ENCODE measurements around the gene SNPH.

SNPH gene

GRCh38 chr20:1287787-1288569, 21.9 kb downstream of the SNPH start:
- DNase-seq, result no peak

- DNase-seq, result no peak
These were observed 25.2 kb downstream of the SNPH start for GRCh38 chr20:1291191-1291741.

- DNase-seq, result no peak
These were observed 26.5 kb downstream of the SNPH start for GRCh38 chr20:1292620-1293019.

GRCh38 chr20:1293641-1294379, 27.7 kb downstream of the SNPH start:
- no peak for DNase-seq

GRCh38 chr20:1294497-1294896, 28.4 kb downstream of the SNPH start:
- DNase-seq, result no peak

GRCh38 chr20:1295276-1295930, 29.3 kb downstream of the SNPH start:
- no peak for DNase-seq

GRCh38 chr20:1296117-1296610, 30.1 kb downstream of the SNPH start:
- no peak for DNase-seq

- no peak for DNase-seq
These were observed 30.8 kb downstream of the SNPH start for GRCh38 chr20:1296922-1297321.

- no peak for DNase-seq
These were observed 31.4 kb downstream of the SNPH start for GRCh38 chr20:1297486-1297885.

GRCh38 chr20:1298166-1298565, 32.1 kb downstream of the SNPH start:
- no peak for DNase-seq

- DNase-seq, result no peak
These were observed 32.9 kb downstream of the SNPH start for GRCh38 chr20:1298888-1299511.

GRCh38 chr20:1299522-1299921, 33.4 kb downstream of the SNPH start:
- DNase-seq, result peak in 1 of 5 donors; percentile 26

- no peak for DNase-seq
These were observed 34.2 kb downstream of the SNPH start for GRCh38 chr20:1300083-1300840.

- peak in 2 of 5 donors; percentile 13 to 74 for DNase-seq
These were observed 35.0 kb downstream of the SNPH start for GRCh38 chr20:1301031-1301529.

- peak in 1 of 5 donors; percentile 29 for DNase-seq
These were observed 36.8 kb downstream of the SNPH start for GRCh38 chr20:1302685-1303541.

GRCh38 chr20:1304710-1305515, 38.8 kb downstream of the SNPH start:
- no peak for DNase-seq

GRCh38 chr20:1305712-1306111, 39.6 kb downstream of the SNPH start:
- DNase-seq, result no peak

GRCh38 chr20:1306316-1307135, 40.4 kb downstream of the SNPH start:
- no peak for DNase-seq

- no peak for DNase-seq
These were observed 41.1 kb downstream of the SNPH start for GRCh38 chr20:1307171-1307570.

All from T-helper 1 cell (primary cell).